Dedifferentiated amniotic fluid mesenchymal stem cell (primary cell): ENCODE data around the gene PPFIBP1.
"Not testable (repeated sequence)": the region's sequence is repeated elsewhere in the genome, so short reads cannot be mapped to it uniquely, and the experiment has no call there.

ENCODE experiments used
- DNase-seq: peaks from one replicate; pipeline ENCODE4 v3.0.0-alpha.2; 2016; ENCODE audit errors: extremely low spot score

PPFIBP1 gene

GRCh38 chr12:27709932-27710591, 186.1 kb downstream of the PPFIBP1 start:
- peak; percentile 73 for DNase-seq

GRCh38 chr12:27710592-27711316, 186.7 kb downstream of the PPFIBP1 start, which contains the start of gene MRPS35:
Gene MRPS35 (plus strand): TSS chr12:27710832. CDS start chr12:27710844, 12 bp downstream.
- DNase-seq = peak; percentile 88

DNA sequence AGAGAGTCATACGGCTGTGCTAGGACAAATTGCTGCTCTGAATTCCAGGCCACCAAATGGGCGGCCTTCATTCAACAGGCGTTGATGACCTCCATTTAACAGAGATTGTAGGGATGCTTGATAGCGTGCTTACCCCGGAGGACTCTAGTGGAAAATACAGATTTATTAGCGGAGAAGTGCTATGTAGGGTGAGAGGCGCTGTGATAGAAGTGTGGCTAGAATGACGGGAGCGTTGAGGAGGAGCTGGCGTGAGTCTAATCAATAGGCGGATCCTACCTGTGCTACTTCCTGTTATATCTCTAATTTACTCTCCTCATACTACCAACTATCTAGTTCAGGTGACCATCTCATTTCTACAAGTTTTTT, 187.3 kb downstream of the PPFIBP1 start:
- DNase-seq = no peak

DNA sequence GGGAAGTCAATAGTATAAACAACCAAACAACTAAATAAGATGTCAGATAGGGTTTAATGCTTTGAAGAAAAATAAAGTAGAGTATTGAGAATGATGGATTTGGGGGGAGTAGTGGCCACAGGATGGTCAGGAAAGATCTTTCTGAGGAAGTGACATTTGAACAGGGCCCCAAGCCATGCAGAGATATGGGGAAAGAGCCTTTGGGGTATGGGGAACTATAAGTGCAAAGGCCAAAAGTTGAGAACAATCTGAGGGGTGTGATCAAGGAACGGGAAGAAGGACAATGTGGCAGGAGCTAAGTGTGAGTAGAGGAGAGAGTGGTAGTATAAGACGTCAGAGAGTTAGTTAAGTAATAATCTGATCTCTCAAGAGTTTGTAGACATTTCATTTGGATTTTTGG, 188.0 kb downstream of the PPFIBP1 start:
- DNase-seq = no peak

- DNase-seq = no peak
Observed at GRCh38 chr12:27723212-27723611, 199.2 kb downstream of the PPFIBP1 start.

GRCh38 chr12:27730097-27730588, 206.1 kb downstream of the PPFIBP1 start:
- no peak for DNase-seq

DNA sequence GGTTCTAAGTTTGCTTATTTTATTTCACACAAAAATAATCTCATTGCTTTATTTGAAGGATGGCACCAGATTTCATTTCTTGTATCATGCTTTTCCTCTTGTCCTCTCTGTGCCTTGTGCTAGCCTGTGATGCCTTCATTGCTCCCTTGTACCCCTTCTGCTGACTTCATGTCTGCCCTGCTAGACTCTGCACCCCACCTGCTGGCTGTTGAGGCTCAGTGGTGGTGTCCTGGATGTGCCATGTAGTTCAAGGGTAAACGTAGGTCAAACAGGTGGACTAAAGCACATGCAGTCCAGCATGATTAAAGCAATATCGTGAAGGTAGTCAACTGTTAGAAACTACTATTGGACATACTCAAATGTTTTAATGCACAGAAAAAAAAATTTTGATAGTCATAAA, 208.3 kb downstream of the PPFIBP1 start:
- no peak for DNase-seq

DNA sequence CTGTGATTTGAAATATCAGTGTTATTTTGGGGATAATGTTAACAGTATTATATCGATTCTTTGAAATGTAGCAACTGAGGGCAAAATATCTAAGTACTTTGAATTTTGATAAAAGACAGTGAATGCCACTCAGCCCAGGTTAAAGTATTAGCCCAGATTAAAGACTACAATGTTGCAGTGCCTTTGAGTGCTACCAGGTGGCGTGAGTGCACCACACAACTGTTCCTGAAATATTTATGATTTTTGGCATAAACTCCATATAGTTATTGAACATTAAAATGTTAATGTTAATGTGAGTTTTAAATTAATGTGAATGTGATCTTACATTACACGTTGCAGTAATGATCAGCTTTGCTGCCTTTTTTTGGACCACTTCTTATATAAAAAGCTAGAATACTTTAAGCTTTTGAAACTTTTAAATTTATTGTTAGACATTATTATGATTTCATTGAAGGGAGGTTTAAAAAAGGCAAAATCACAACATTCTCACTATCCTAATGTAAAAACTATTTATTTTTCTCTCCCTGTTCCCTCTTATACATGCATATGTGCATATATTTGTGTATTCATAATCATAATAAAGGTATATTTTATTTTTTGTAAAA, 209.1 kb downstream of the PPFIBP1 start:
- no peak for DNase-seq

- DNase-seq = no peak
Observed at GRCh38 chr12:27733791-27734190, 209.8 kb downstream of the PPFIBP1 start.

- not testable (repeated sequence) for DNase-seq
Observed at GRCh38 chr12:27734321-27734720, 210.3 kb downstream of the PPFIBP1 start.

- no peak for DNase-seq
Observed at GRCh38 chr12:27743601-27744000, 219.6 kb downstream of the PPFIBP1 start.
